Measurements from ENCODE around the gene COBLL1.

The COBLL1 gene

DNA sequence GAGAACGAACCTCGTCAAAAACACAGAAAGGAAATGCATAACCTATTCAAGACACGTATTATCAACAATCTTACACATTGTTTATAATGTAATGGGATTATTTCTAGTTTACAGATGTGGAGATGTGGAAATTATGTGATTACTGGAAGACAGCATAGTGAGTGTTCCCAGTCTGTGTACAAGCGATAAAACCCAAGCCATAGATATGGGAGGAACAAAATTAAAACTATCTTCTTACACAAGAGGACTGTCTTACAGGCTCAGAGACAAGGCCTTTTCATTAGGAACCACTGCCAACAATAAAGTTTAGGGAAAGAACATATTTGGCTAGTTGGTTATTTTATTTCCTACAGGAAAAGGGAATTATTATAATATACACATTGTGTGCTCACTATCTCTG is 20.3 kb downstream of the COBLL1 start:
- DNase-seq, result no peak

DNA sequence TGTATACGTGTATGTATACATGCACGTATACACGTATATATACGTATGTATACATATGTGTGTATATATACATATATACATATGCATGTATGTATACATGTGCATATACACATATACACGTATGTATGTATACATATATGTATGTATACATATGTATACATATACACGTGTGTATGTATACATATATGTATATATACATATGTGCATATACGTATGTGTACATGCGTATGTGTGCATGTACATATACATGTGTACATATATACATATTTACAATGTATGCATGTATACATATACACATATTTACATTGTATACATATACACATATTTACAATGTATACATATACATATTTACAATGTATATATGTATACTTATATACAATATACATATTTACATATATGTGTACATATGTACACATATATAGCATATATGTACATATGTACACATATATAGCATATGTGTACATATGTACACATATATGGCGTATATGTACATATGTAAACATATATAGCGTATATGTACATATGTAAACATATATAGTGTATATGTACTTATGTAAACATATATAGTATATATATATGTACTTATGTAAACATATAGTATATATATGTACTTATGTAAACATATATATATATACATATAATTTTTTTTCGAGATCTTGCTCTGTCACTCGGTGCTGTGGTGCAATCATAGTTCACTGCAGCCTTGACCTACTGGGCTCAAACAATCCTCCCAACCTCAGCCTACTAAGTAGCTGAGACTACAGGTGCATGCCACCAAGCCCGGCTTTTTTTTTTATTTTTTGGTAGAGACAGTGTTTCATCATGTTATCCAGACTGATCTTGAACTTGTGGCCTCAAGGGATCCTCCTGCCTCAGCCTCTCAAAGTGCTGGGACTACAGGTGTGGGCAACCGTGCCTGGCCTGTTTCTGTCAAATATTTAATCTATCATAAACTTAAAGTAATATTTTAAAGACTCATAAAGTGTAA is 23.2 kb downstream of the COBLL1 start:
- no peak for DNase-seq

DNA sequence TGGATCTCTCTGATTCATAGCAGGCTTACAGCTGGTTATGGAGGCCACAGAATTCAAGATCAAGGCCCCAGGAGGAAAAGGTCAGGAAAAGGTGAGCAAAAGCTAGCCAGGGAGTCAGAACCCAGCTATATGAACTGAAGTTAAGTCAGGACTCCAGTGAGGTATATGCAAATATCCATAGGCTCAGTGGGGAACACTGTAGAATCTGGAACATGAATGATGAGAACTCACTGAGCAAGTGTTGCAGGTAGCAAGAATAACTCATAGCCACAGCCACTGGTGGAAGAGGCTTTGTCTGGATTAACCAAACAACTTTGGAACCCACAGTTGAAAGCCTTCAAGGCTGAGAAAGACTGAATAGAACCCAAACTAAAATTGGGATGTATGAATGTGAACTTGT is 24.7 kb downstream of the COBLL1 start:
- DNase-seq, result no peak

DNA sequence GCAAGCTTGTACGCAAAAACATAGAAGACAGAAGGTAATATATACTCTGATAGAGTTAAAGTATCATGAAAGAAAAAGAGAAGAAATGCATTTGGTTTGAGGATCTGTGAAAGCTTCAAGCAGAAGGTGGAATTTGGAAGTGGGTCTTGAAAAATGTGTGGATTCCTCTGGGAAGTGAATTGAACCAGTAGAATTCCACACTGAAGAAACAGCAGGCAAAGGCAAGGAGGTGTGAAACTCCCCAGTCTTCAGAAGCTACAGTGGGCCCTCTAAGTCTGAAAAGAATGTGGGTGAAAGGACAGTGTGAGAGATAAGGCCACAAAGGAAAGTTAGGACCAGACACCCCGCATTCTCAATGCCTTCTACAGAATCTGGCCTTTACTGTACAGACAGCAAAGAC is 25.6 kb downstream of the COBLL1 start:
- no peak for DNase-seq

DNA sequence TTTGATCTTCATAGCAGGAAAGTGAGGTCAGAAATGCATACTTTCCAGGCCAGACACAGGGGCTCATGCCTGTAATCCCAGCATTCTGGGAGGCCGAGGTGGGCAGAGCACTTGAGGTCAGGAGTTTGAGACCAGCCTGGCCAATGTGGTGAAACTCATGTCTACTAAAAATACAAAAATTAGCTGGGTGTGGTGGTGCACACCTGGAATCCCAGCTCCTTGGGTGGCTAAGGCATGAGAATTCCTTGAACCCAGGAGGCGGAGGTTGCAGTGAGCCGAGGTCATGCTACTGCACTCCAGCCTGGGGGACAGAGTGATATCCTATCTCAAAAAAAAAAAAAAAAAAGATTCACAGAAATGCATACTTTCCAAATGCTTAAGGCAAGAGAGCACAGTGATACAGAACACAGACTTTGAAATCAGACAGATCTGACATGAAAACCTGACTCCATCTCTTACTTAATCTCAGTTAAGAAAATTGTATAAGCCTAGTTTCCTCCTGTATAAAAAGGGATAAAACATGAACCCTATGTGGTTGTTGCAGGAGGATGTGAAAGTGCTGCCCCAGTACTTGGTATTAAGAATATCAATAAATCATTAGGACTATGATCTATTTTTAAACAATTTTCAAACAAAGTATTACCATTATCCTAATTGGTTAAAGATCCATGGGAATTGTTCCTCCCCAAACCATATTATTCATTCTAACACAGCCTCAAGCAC is 26.4 kb downstream of the COBLL1 start:
- no peak for DNase-seq

DNA sequence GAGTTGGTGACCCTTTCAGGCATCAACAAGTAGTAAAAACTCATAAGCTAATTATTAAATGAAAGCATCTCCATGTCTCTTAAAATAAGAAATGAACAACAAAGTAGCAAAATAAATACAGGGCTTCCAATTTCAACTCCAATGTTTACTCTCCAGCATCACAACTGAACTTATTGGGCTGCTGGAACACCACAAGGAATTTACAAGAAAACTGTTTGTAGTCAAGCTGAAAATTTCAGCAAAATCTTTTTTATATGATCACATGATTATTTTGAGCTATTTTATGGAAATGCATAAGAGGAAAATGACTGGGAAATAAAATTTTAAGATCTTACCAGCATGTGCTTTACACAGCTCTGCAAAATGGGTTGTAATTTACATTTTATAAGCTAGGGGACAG is 28.1 kb downstream of the COBLL1 start:
- no peak for DNase-seq

DNA sequence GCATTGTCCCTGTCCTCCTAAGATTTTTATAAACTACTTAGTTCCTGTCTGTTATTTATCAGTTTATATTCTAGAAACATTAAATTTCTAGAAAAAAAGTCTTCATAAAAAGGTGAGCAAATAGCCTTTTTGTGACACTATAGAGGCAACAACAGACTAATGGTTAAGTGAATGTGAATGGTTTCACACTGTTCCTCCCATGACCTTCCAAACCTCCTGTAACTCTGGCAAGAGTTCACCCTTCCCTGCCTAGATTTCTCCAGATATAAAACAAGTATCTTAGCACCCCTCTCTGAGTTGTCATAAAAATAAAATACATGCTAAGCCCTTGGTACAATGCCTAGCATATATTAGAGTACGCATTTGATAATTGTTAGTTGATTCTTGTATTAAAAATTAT is 29.2 kb downstream of the COBLL1 start:
- DNase-seq, result no peak

DNA sequence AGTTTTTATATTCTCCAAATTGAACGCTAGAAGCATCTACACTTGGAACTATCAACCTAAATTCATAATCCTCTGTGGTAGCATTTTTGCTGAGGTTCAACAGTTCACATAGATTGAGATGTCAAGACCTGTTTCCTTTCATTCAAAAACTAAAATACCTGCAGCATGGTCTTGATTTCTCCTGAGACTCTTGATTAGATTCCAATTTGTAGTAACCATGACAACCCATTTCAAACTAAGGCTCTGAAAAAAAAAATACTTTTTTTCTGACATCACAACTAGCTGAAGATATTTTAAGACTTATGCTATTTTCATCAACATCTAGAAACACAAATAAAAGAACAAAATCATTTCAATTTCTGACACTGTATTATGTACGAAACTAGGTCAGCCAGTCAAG is 29.8 kb downstream of the COBLL1 start:
- no peak for DNase-seq

DNA sequence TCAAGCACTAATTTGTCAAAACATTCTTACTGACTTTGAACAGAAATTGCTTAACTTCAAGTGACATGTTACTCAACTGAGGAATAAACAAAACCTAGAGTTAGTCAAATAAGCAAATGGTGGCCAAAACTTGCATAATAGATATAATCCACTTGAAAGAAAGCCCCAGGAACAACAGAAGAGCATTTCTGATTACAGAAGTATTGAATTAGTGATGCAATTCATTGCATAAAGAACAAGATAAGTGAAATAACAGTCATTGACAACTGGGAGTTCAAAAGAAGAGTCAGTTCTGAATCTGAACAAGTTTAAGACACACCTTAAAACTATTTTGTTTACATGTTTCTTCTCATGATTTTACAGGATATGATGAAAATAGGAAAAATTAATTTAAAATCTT is 30.8 kb downstream of the COBLL1 start:
- no peak for DNase-seq

DNA sequence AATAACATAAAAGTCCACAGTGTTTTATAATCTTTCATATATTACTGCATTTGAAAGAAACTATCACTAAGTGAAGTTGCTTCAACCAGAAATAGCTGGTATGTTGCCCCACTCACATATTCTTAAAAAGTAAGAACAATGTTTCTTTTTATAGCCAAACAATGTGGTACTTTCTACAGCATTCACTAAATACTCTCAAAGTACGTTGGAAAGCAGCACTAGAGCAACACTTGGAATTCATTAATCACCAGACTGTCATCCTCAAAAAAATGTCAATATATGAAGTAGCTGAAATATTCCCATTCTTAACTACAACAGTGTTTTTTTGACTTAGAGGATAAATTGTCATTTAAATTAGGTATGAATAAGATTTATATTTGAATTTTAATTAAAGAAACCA is 32.8 kb downstream of the COBLL1 start:
- no peak for DNase-seq

DNA sequence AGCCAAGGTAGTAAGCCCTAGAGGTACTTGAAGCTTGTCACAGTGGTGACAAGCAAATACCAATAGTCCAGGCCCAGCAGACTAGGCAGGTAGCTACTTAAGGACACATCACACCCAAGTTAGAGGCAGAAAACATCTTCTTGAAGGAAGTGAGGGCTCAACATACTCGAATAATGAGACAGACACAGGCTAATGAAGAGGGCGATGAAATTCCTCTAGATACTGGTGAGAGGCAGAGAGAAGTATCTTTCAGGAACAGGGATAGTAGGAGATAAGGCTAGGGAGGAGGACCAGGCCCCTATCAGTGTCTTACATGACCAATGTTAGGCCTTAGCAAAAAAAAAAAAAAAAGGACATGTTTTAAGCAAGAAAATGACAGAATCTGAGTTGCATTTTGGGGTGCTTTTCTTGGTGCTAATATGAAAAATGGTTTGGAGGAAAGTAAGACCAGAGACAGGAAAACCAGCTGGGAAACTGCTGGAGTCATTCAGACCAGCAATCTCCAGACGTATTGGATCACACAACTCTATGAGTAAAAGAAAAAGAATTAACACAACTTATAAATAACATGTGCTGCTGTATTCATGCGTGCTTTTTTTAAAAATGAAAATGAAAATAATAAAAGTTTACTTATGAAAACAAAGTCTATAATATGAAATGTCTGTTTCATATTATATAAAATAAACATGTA is 37.7 kb downstream of the COBLL1 start:
- no peak for DNase-seq

DNA sequence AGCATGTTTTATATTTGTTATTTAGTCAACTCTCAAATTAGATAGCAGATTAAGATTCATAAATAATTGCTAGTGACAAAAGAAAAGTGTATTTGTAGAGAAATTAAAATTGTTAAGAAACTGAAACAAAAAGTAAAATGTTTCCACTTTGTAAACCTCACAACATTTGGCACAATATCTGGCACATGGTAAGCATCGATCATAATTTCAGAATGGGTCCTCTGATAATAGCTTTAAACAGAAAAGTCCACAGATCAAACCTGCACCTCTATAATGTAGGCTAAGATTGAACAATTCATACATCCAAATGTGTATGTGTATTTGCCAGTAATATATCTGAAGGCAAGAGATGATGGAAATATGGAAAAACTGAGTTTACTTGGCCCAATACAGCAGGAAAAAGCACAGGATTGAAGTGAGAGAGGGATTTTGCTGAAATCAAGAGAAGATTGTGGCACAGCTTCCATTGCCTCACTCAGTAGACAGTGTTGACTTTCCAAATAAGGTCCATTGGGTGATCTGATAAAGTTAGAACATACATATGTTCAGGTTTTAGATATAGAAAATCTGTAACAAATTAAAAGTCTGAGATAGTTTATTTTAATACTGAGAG is 39.4 kb downstream of the COBLL1 start:
- DNase-seq, result no peak

DNA sequence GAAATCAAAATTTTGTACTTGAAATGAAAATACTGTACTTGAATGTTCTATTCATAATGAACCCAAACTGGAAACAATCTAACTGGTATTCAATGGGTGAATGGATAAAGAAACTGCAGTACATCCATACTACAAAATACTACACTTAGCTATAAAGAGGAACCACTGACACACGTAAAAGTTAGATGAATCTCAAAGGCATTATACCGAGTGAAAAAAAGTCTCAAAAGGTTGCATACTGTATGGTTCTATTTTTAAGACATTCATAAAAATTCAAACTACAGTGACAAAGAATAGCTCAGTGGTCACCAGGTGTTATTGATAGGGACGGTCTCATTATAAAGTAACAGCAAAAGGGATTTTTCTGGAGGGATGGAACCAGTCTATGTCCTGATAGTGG is 41.1 kb downstream of the COBLL1 start:
- DNase-seq, result no peak

DNA sequence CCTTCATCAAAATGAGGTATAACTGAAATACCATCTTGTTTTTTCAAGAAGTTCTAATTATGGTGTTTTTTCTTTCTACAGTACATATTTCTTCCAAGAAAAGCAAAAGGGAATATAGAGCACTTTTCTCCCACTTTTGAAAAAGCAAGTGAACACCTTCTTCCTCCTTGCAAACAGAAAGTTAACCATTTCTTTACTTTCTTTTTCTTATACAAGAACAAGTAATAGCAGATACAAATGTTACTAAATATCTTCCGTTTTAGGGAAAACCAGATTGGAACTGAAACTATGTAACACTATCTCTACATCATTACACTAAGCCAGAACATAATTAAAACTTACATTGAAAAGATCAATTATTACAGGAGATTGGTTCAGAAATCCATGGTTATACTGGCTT is 44.0 kb downstream of the COBLL1 start:
- DNase-seq, result no peak

DNA sequence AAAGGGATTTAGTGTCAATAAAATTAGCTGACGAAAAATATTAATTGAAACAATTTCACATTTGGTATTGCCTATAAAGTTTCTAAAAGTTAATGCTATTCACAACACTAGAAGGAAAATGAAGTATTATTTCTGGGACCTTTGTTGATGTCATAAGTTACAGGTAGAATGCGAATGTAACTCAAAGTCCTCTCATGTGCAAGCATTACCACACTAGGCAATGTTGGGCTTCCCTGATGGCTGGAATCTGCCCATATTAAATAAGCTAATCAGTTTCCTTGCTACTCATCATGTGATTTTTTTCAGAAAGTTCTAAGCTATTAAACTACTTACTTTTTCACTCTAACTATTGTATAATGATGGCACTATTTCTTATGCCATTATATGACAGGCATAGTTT is 44.6 kb downstream of the COBLL1 start:
- DNase-seq, result no peak

DNA sequence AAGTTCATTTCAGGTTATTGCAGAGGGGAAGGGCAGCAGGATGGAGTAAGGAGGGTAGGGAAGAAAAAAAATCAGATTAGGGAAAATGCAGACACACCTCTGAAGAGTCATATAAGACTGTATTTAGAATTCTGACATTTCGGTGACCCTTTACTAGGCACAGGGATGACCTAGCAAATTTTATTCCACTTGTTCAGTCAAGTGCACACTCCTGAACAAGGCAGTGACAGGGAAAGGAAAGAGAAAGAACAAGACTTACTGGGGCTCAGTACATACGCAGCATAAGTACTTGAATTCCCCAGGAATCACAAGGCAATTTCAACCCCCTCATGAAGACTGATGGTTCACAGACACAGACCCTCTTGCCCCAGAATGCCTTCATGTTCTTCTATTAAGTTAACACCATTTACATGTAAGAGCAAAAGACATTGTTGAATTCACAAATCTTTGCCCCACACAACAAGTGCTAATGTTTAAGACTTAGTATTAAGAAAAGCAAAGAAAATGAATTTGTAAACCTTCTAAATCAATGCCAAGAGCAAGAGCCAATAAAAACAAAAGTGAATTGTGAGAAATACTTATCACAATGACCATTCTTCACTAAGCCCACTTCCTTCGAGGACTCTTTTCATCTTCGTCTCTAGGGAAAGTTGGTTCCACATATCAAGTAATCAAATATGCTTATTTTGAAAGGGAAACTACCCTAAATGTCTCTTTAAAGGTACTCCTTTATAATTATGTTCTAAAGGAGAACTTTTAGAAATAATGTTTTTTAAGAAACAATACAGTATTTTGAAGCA is 47.0 kb downstream of the COBLL1 start:
- no peak for DNase-seq

DNA sequence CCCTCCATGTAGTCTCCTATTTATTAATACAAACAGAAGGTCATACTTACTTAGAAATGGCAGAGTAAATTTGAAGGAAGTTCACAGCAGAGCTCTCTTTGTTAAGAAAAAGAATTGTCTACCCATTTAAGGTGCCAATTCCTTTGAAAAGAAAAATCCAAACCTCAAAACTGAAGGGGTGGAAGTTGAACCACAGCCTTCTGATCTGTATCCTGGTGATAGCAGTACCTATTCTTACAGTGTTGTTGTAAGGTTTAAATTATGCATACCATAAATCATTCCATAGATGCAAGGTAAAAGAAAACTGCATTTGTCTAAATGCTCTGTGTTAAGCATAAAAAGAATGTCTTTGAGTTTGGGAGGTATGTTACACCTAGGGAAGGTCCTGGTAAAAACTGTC is 47.6 kb downstream of the COBLL1 start:
- DNase-seq, result no peak

DNA sequence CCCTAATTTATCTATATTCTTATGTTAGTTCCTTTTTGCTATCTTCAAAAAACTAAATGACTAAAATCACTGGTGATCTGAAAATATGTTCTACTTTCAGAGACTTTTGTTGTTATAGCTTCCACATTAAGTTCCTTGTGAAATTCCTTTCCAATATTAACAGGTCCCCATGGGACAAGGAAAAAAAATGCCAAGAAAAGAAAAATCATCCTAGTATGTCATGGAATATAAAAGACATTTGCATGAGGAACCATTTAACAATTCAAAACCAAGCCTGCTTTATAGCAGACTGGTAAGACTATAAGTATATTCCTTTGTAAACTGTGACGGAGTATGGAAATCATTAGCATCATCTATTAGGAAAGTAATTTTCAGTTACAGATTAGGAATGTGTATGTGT is 48.1 kb downstream of the COBLL1 start:
- DNase-seq, result no peak

DNA sequence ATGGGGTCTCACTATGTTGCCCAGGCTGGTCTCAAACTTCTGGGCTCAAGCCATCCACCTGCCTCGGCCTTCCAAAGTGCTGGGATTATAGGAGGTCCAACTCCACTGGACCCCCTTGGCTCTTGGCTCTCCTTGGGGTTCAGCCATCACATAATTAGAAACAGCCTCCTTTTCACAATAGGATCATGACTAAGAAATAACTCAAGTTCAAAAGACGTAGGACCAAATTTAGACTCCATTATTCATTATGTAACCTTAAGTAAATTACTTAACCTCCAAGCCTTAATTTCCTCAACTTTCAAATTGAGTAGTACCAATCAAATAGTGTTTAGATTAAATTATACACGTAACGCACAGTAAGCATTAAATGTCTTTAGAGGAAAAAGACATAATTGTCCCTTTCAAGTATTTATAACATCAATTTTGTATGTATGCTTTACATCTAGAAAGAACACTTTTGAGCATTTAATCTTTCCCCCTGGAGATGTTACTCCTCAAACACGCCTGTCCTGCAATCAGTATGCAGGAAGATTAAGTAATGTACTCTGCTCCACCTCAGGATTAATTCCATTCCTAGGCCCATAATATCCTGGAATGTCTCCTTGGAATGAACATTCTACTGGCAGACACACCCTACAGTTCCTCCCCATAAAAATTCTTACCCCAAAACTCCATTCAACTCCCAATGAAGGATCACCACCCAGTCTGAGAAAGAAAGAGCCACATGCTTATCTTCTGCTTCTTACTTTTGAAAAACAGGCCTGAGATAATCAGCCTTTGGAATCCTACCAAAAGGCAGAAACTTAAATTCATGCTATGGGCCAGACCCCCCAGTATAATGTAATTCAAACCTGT is 49.1 kb downstream of the COBLL1 start:
- no peak for DNase-seq

DNA sequence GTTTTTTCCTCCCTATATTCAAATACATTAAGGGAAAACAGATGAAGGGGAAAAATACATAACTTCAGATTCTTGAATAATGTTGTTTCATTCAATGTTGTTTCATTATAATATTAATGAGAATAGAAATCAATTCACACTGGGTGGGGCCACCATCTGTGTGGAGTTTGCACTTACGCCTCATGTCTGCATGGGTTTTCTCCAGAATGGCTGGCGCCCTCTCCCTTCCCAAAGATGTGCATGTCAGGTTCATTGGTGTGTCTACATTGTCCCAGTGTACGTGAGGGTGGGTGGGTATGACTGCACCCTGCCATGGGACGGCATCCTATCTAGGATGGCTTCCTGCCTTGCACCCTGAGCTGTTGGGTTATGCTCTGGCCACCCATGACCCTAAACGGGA is 51.7 kb downstream of the COBLL1 start:
- DNase-seq, result no peak

DNA sequence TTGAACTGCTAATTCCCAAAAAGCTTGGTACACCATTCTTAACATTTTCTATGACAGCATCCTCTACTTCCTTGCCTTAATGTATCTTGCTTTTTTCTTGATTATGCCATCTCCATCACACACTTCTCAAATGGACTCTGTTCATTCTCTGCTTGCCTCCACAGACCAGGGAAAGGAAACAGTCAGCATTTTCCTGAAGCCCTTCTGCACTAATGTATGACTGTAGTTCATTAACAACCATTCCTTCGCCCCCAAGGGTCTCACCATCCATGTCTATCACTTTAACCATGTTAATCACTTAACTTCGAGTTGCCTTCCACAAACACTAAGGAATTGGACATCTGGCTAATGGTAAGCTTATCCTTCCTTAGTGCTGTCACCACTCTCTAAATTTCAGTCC is 54.8 kb downstream of the COBLL1 start:
- no peak for DNase-seq
